Islet precursor cell (in vitro differentiated cells): ENCODE measurements around the gene KCNMA1.

ENCODE experiments used
- DNase-seq: peaks from one replicate; pipeline ENCODE4 v3.0.0-alpha.2; 2018

The KCNMA1 gene

GRCh38 chr10:77086081-77086480 is 551.5 kb downstream of the KCNMA1 start:
- no peak for DNase-seq

DNA sequence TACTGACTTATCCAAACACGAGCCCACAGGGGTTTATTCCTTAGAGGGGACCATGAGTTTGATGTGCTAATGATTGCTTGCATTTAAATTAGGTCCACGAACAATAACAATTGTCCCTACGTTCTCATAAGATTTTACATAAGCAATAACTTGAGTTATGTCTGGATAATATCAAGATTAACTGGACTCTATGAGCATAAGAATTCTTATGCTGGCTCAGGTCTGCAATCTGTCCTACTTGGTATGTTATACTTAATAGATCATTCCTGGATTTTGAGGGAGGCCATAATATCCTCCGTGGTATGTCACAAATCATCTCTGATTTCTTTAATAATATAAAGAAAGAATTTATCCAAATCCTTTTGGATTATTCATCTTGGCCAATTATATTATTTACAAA is 552.3 kb downstream of the KCNMA1 start:
- DNase-seq = no peak

DNA sequence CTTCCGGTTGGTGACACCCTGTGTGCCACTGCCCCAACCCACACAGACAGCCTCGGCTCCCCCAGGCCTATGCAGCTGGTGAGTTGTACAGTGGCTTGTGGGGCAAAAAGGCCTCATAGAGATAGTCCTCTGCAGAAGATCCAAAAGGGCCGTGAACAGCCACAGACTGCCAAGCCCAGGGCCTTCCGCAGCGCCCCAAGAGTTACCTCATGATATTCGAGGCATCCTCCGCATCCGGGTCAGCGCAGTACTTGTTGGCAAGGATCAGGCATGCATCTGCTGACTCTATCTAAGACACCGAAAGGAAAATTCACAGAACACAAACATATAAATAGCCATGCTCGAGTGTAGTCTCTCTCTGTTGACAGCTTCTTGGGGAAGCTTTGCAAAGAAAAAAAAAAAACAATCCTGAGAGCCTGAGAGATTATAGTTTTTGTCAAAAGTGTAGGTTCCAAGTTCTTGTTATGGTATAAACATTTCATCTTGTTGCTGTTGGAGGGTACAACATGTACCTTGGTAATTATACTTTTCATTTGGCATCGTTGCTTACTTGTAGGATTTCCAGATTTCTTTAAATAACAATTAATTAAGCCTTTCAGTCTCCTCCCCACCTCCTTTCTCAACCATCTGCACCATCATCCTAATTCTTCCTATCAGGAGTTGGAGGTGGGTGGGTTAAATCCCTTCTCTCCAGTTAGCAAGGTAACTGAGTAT is 553.0 kb downstream of the KCNMA1 start:
- DNase-seq = no peak

DNA sequence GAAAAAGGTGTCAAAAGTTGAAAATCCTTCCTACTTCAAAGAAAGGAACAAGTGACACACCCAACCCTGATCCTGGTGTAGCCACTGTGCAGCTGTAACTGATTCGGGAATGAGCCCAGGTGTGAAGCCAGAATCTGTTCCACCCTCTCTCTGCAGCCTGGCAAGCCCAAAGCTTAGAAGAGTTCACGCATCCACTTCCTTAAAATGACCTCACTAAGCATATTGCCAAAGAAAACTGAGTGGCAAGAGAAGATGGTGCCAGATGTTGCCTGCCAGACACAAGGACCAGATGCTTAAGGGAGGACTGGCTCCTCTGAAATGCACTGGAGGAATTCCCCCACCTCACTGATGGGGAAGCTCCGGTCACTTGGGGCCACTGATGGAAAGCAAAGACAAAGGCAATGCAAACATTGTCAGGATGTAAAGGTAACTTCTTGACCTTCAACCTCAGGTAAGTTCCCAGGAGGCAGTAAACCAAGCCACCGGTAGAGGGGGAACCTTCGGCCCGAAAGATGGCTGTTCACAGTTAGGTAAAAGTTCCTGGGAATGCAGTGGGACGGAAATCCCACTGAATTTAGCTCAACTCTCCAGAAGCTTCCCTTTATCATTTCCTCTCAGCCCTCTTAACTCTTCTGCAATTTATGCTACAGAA is 554.9 kb downstream of the KCNMA1 start:
- peak; percentile 71 for DNase-seq

DNA sequence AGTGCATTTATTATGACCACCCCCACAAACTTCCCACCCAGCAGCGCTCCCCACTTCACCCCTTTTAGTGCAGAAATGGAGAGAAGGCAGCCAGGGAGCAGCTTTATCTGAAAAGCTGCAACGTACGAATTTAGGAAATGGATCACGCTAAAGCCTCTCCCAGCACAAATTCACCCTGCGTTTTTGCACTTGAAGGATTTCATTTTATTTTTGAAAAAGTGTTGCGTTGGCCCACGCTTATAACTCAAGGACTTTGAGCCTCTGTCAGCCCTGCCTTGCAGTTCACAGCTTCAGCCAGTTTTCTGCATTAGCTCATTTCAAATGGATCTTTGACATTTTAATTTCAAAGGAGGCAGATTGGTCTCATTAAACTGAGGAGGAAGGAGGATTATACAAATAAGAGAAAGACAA is 556.1 kb downstream of the KCNMA1 start:
- DNase-seq = no peak

DNA sequence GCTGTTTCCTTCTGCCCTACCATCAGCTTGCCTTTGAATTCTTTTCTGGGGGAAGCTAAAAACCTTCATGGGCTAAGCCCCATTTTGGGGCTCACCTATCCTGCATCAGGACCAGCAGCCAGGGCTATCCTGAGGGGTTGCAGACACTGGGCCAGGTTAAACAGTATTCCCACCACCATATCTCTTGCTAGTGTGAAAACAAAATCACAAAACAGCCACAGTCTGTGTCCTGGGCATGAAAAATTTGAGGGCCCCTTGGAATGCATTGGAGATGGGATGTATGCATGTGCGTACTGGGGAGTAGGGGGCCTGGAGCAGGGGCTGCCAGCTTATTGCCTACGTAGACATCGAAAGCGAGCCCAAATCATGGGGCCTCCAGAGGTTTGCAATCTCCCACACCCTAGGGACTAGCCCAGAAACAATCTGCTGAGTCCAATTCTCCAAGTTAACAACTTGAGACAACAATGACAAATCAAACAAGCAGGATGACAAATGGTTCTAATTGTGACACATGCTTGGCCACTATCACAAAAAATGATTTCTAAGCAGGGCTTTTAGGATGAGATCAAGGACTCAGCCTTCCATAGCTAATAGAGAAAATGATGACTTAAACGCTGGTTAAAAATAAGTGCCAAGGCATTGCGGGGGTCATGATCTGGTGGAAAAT is 557.1 kb downstream of the KCNMA1 start:
- no peak for DNase-seq

DNA sequence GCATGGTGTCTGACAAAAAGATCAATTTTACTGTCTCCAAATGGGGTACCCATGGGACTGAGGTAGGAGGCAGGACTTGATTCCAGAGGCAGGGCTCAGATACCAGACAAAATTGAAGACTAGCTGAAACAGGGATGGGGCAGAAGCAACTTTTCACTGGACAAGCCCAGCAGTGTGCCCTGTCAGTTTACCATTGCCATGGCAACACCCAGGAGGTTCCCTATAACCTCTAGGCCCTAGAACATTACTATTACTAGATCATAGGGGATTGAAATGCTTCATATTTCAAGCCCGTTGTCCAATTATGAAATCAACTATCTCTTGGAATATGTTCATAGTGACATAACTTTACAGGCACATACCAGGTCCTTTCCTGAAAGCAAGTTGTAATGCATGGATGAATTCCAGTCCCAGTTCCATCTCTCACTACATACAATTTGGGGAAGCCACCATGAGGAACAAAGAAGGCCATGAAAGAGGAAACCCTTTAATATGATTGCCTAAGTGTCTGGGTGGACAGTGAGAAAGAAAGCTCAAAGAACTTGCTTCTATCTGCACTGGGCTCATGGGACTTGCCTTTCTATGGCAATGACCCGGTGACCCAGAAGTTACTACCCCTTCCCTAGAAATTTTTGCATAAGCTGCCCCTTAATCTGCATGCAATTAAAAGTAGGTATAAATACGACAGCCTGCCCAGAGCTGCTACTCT is 557.9 kb downstream of the KCNMA1 start:
- peak; percentile 12 for DNase-seq

DNA sequence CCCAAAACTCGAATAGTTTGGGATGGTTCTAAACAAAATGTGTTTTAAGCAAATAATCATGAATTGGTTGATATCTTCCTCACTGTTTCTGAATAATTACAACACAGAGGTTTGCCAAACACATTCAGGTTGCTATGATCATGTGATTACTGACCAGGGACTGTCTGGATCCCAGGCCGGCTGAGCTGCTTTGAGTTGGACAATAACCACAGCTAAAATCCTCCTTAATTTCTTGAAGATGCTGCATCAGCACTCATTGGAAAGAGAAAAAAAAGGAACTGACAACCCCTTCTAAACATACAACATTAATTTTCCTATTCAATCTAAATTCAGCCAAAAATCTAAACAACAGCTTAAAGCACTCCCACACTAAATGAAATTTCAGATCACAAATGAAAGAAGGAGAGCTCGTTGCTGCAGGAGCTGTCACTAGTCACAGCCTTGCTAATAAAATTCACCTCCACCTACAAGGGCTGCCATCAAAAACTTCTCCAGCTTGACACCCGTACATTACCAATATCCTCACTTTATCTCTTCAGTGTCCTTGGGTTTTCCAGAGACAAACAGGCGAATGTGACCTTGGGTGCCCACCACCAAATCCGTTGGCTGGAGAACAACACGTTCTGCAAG is 560.2 kb downstream of the KCNMA1 start:
- peak; percentile 9 for DNase-seq

GRCh38 chr10:77075926-77076325 is 561.7 kb downstream of the KCNMA1 start:
- peak; percentile 14 for DNase-seq

DNA sequence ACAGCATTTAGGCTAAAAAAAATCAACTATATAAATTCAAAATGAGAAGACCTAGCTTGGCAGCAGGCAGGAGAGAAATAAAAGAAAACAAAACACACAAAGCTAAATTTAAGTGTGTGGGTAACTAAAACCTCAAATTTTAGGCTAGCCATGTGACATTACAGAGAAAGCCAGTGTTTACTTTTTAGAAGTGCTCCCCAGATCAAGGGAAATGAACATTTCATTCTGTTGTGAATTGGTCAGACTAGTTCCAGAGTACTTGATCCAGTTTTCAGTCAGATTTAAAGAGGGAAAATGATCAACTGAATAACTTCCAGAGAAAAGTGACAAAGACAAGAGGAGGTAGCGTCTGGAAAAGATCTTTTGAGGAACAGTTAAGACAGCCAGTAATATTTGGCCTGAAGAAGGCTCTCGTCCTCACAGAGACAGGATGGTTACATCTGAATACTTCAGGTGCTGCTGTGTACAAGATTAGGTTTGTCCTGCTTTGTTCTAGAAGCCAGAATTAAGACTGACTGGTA is 563.4 kb downstream of the KCNMA1 start:
- DNase-seq = no peak

DNA sequence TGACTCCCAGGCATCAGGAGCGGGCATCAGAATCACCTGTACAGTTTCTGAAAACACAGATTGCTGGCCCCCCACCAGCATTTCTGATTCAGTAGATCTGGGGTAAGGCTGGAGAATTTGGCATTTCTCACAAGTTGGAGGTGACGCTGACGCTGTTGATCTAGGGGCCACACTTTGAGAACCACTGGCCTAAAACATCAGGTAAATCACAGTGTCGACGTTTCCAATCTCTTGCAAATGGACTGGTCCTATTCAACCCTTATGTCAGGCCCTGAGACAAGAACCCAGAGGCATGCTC is 564.0 kb downstream of the KCNMA1 start:
- DNase-seq = no peak

- DNase-seq = no peak
Measured at GRCh38 chr10:77072836-77073662, 564.6 kb downstream of the KCNMA1 start.

GRCh38 chr10:77072361-77072835 is 565.2 kb downstream of the KCNMA1 start:
- no peak for DNase-seq

DNA sequence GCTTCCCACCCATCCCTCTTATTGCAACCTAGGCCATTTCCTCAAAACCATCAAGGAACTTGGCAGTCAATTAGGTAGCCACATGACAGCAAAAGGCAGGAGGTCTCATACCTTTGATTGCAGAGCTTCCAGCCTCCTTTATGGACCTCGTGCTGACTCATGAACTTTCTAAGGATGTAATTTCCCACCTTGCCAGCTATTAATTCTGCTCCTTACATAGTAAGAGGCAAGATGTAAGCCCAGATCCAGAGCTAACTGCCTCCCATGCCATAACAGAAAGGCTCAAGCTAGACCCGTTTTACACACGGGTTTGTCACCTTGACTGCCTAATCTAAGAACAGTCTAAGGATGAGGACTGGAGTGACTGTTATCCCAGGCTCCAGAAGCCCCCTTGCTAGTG is 565.7 kb downstream of the KCNMA1 start:
- DNase-seq = no peak

- DNase-seq = no peak
Measured at GRCh38 chr10:77071001-77071511, 566.6 kb downstream of the KCNMA1 start.

GRCh38 chr10:77070346-77070745 is 567.3 kb downstream of the KCNMA1 start:
- DNase-seq = no peak

GRCh38 chr10:77068969-77069368 is 568.6 kb downstream of the KCNMA1 start:
- no peak for DNase-seq

DNA sequence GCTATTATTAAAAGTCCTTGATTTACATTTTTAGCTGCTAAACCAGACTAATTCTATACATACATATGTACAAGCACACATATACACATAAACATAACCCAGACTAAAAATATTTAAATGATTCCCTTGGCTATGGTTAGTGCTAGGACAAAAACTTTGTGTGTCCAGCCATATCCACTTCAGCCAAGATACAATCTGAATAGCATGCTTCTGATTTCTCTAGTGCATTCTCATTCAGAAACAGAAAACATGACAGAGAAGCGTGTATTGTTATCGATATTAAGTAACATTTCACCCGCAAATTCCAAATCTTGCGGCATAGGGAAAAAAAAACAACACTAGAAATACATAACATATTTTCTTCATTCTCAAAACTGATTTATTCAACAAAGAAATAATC is 569.3 kb downstream of the KCNMA1 start:
- no peak for DNase-seq

GRCh38 chr10:77062381-77062780 is 575.2 kb downstream of the KCNMA1 start:
- no peak for DNase-seq

- no peak for DNase-seq
Measured at GRCh38 chr10:77060913-77061312, 576.7 kb downstream of the KCNMA1 start.

GRCh38 chr10:77056650-77057049 is 581.0 kb downstream of the KCNMA1 start:
- DNase-seq = no peak

- DNase-seq = no peak
Measured at GRCh38 chr10:77052593-77052992, 585.0 kb downstream of the KCNMA1 start.
